Measurements from ENCODE around the gene STX8.

DNA sequence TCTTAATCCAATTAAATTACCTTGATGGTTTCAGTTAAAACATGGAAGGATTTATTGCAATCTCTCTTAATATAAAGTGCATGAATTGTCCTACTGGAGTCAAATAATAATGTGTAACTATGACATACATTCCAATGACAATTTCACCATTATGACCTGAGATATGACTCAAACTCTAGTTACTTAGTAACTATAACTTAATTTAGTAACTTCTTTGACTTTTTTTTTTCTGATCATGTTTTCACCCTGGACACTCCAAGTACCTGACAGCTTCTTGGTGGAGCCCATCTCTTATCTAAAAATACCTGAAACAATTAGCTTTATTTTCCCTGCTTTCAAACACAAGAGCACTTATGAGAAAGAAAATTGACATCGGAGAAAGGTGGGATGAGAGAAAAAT lies 123.7 kb downstream of the STX8 start:
- no peak for TF ChIP-seq POLR2AphosphoS5 (IDR thresholded peaks at IDR 0.05; ENCODE audit: low read depth, low read length)
- TF ChIP-seq POLR2A (IDR thresholded peaks at IDR 0.05; ENCODE audit: low read depth, low read length) = no peak
- TF ChIP-seq TAF1 (IDR thresholded peaks at IDR 0.05; ENCODE audit: low read depth, low read length) = no peak
- TF ChIP-seq SPI1 (IDR thresholded peaks at IDR 0.05; ENCODE audit: low read depth, low read length) = no peak
- TF ChIP-seq POU2F2 (IDR thresholded peaks at IDR 0.05; ENCODE audit: low read depth, low read length) = no peak

Data from GM12891 (cell line).